ENCODE measurements around the gene DES. TPM values are rescaled to one million over a fixed set of nuclear protein-coding genes. Genes with fewer than 3 reads are reported as not detected.

The DES gene
- total RNA-seq, 1 experiment from 2014 or later: not detected

DNA sequence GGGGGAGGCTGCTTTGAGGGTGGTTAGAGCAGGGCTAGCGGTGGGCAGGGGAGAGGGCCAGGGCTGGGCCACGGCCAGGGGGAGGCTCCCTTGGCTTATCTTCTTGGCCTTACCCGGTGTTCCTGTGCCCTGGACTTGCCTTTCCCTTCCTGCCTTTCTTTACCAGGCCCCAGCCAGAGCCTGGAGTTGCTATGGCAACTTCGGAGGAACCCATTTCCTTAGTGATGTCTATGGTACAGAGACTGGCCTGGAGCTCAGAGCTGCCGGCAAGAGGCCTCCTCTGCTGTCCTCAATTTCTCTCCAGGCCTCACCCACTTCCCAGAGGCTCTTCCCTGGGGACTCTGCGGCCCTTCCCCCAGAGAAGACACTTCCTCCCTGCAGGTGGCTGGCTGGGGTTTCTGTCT, 27.9 kb downstream of the DES start:
- no peak overlapping the region for H3K4me3 Mint-ChIP-seq (ENCODE audit: unreplicated experiment)
- no peak for DNase-seq (ENCODE audit: unreplicated experiment)
- POLR2A ChIA-PET: no interaction called here
- no peaks in the 10 kb centered on the region for H3K36me3 Mint-ChIP-seq (ENCODE audit: insufficient read depth, unreplicated experiment)
- CTCF ChIA-PET: interaction anchor here (0.6 to 1.3 kb wide), 2 partner anchors 43 to 84 kb away, joined by 3 to 4 read pairs; no protein-coding TSS in a partner anchor
- peaks cover 29% of the 10 kb centered on the region for H3K4me1 Mint-ChIP-seq (ENCODE audit: insufficient read depth, unreplicated experiment)
- peak overlapping the region; percentile 33 for H3K27ac Mint-ChIP-seq (ENCODE audit: low read depth, unreplicated experiment)
- intact Hi-C loops (cut with micrococcal nuclease): no loop called here
- H3K27me3 Mint-ChIP-seq (ENCODE audit: insufficient read depth, unreplicated experiment): no peaks in the 10 kb centered on the region
- TF ChIP-seq, protein P1, sequence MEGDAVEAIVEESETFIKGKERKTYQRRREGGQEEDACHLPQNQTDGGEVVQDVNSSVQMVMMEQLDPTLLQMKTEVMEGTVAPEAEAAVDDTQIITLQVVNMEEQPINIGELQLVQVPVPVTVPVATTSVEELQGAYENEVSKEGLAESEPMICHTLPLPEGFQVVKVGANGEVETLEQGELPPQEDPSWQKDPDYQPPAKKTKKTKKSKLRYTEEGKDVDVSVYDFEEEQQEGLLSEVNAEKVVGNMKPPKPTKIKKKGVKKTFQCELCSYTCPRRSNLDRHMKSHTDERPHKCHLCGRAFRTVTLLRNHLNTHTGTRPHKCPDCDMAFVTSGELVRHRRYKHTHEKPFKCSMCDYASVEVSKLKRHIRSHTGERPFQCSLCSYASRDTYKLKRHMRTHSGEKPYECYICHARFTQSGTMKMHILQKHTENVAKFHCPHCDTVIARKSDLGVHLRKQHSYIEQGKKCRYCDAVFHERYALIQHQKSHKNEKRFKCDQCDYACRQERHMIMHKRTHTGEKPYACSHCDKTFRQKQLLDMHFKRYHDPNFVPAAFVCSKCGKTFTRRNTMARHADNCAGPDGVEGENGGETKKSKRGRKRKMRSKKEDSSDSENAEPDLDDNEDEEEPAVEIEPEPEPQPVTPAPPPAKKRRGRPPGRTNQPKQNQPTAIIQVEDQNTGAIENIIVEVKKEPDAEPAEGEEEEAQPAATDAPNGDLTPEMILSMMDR (IDR thresholded peaks at IDR 0.05; ENCODE audit: unreplicated experiment): no peak
- no TSS peak for BruUV-seq (replicated peaks)
- H3K9me3 Mint-ChIP-seq (ENCODE audit: unreplicated experiment): no peaks in the 10 kb centered on the region

DNA sequence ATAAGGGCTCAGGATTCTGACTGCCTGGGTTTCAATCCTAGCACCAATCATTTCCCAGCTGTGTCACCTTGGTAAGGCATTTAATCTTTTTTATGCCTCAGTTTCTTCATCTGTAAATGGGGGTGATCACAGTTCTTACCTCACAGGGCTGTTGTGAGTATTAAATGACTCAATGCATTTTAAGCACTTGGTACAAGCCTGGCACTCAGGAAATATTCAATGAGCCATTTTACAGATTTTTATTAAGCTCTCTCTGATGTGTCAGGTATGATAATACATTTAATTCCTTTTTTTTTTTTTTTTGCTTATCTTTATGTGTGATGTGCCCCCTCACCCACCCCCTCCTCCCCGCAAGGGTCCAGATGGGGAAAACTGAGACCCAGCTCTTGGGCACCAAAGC, 28.5 kb downstream of the DES start:
- Mint-ChIP-seq H3K9me3 (ENCODE audit: unreplicated experiment) (no peaks in the 10 kb centered on the region), H3K4me1 (ENCODE audit: insufficient read depth, unreplicated experiment) (peaks cover 25% of the 10 kb centered on the region), H3K4me3 (ENCODE audit: unreplicated experiment) (no peak overlapping the region), H3K27me3 (ENCODE audit: insufficient read depth, unreplicated experiment) (no peaks in the 10 kb centered on the region), H3K36me3 (ENCODE audit: insufficient read depth, unreplicated experiment) (no peaks in the 10 kb centered on the region), H3K27ac (ENCODE audit: low read depth, unreplicated experiment) (no peak overlapping the region)
- no TSS peak for BruUV-seq (replicated peaks)
- no peak for DNase-seq (ENCODE audit: unreplicated experiment)
- intact Hi-C loops (cut with micrococcal nuclease): no loop called here
- CTCF ChIA-PET: interaction anchor here (0.6 to 1.7 kb wide), 6 partner anchors 11 to 437 kb away, joined by 3 to 5 read pairs (median 4); no protein-coding TSS in a partner anchor
- POLR2A ChIA-PET: interaction anchor here (0.6 kb wide), 1 partner anchor 51 kb away, joined by 5 read pairs; no protein-coding TSS in a partner anchor
- TF ChIP-seq, protein P1 (IDR thresholded peaks at IDR 0.05; ENCODE audit: unreplicated experiment): no peak

DNA sequence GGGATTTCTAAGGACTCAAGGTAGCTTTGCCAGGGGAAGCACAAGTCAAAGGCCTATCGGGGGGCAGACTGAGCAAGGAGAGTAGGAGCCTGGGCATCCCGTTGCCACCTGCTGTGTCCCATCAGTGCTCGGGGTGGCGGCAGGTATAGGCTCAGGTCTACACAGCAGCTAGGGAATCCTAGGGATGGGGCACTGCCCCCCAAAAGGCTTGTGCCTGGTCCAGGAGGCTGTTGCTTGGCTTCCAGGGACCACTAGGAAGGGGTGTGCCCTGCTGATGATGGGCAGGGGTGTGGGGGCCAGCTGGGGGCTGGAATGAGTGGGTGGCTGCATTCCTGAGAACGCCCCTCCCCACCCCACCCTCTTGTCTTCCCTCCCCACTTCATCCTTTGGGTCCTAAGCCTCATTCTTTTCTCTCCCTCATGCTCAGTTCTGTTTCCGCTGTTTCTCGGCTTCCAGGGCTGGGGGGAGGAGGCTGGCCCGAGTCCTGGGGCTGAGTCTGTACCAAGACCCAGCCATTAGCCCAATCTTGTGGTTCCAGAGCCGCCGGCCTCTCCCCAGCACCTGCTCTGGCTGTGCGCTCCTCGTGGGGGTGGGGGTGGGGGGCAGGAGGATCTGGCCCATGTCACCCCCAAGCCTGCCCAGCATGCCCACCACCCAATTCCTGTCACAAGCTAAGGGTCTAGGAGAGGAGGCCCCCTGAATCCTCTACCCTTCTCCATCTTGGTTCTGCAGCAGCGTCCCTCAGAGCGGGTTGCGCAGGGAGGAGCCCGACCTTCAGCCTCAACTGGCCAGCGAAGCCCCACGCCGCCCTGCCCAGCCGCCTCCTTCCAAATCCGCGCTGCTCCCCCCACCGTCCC, 29.3 kb downstream of the DES start:
- peaks cover 26% of the 10 kb centered on the region for H3K4me1 Mint-ChIP-seq (ENCODE audit: insufficient read depth, unreplicated experiment)
- intact Hi-C loops (cut with micrococcal nuclease): no loop called here
- POLR2A ChIA-PET: interaction anchor here (0.6 kb wide), 1 partner anchor 50 kb away, joined by 5 read pairs; no protein-coding TSS in a partner anchor
- H3K27ac Mint-ChIP-seq (ENCODE audit: low read depth, unreplicated experiment): no peak overlapping the region
- TF ChIP-seq, protein P1 (IDR thresholded peaks at IDR 0.05; ENCODE audit: unreplicated experiment): no peak
- no peaks in the 10 kb centered on the region for H3K9me3 Mint-ChIP-seq (ENCODE audit: unreplicated experiment)
- DNase-seq (ENCODE audit: unreplicated experiment): no peak
- no TSS peak for BruUV-seq (replicated peaks)
- H3K27me3 Mint-ChIP-seq (ENCODE audit: insufficient read depth, unreplicated experiment): no peaks in the 10 kb centered on the region
- no peak overlapping the region for H3K4me3 Mint-ChIP-seq (ENCODE audit: unreplicated experiment)
- CTCF ChIA-PET: interaction anchor here (0.6 to 1.7 kb wide), 5 partner anchors 10 to 438 kb away, joined by 3 to 5 read pairs (median 4); no protein-coding TSS in a partner anchor
- no peaks in the 10 kb centered on the region for H3K36me3 Mint-ChIP-seq (ENCODE audit: insufficient read depth, unreplicated experiment)

DNA sequence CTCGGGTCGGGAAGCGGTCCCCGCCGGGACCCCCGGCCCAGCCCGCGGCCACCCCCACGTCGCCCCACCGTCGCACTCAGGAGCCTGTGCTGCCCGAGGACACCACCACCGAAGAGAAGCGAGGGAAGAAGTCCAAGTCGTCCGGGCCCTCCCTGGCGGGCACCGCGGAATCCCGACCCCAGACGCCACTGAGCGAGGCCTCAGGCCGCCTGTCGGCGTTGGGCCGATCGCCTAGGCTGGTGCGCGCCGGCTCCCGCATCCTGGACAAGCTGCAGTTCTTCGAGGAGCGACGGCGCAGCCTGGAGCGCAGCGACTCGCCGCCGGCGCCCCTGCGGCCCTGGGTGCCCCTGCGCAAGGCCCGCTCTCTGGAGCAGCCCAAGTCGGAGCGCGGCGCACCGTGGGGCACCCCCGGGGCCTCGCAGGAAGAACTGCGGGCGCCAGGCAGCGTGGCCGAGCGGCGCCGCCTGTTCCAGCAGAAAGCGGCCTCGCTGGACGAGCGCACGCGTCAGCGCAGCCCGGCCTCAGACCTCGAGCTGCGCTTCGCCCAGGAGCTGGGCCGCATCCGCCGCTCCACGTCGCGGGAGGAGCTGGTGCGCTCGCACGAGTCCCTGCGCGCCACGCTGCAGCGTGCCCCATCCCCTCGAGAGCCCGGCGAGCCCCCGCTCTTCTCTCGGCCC, 30.1 kb downstream of the DES start:
- Mint-ChIP-seq H3K27me3 (ENCODE audit: insufficient read depth, unreplicated experiment) (no peaks in the 10 kb centered on the region), H3K36me3 (ENCODE audit: insufficient read depth, unreplicated experiment) (no peaks in the 10 kb centered on the region), H3K4me1 (ENCODE audit: insufficient read depth, unreplicated experiment) (peaks cover 26% of the 10 kb centered on the region), H3K9me3 (ENCODE audit: unreplicated experiment) (no peaks in the 10 kb centered on the region), H3K4me3 (ENCODE audit: unreplicated experiment) (no peak overlapping the region), H3K27ac (ENCODE audit: low read depth, unreplicated experiment) (no peak overlapping the region)
- intact Hi-C loops (cut with micrococcal nuclease): no loop called here
- DNase-seq (ENCODE audit: unreplicated experiment): no peak
- ChIA-PET CTCF (interaction anchor here (1.7 kb wide), 1 partner anchor 9 kb away, joined by 5 read pairs; no protein-coding TSS in a partner anchor), POLR2A (no interaction called here)
- TF ChIP-seq, protein P1 (IDR thresholded peaks at IDR 0.05; ENCODE audit: unreplicated experiment): no peak
- no TSS peak for BruUV-seq (replicated peaks)
